Bronchial epithelial cell (primary cell): ENCODE results near the gene KIAA1549. TPM values are rescaled to one million over a fixed set of nuclear protein-coding genes. Genes with fewer than 3 reads are reported as not detected.

Experiments used
- DNase-seq: peaks from one replicate; pipeline ENCODE4 v3.0.0-alpha.2; 2010; ENCODE audit warnings: low read depth
- FAIRE-seq: peaks from 2 replicates; lab custom pipeline; 2011; peaks lifted over from hg19 to GRCh38; lab: Jason Lieb, UNC
- H3K27me3 ChIP-seq: 2 replicates; pipeline ENCODE4 v1.5.1; 2011; ENCODE audit warnings: low read length; ENCODE audit not compliant: control insufficient read depth, insufficient read depth
- H3K36me3 ChIP-seq: 2 replicates; pipeline ENCODE4 v1.5.1; 2011; ENCODE audit warnings: low read length; ENCODE audit not compliant: control insufficient read depth, insufficient read depth
- H3K4me3 ChIP-seq: 2 replicates; pipeline ENCODE4 v1.5.1; 2011; ENCODE audit warnings: mild to moderate bottlenecking, low read depth, low read length, control low read depth
- total RNA-seq: library from RNA; depleted of rRNA; stranded (reverse); fragments of >200 nt; gene quantifications from 2 replicates; pipeline ENCODE4 v1.2.1, GENCODE V29; 2014
- TF ChIP-seq, protein P1 (sequence below): IDR thresholded peaks from 2 replicates; pipeline ENCODE4 v1.5.1; 2011; ENCODE audit warnings: mild to moderate bottlenecking, moderate library complexity, low read length, control low read depth, inconsistent platforms; ENCODE audit not compliant: insufficient read depth, severe bottlenecking

The KIAA1549 gene
- total RNA-seq, 1 donor from 2014 or later = 0.26 TPM

DNA sequence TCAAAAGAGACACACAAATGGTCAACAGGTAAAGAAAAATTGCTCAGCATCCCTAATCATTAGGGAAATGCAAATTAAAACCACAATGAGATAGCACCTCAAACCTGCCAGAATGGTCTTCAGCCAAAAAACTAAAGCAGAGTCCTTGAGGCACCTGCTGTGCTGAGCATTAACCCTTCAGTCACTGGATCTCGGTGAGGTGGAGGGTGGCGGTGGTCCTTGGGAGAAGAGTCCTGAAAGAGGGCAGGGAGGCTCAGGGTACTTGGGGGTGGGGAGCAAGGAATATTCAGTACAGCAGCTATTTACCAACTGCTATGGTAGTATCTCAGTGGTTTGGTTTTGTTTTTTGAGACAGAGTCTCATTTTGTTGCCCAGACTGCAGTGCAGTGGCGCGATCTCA is 7.1 kb downstream of the KIAA1549 start:
- Histone ChIP-seq H3K27me3 (peaks cover 2% of the 10 kb centered on the region), H3K36me3 (no peaks in the 10 kb centered on the region), H3K4me3 (no peak overlapping the region)
- TF ChIP-seq, protein P1, sequence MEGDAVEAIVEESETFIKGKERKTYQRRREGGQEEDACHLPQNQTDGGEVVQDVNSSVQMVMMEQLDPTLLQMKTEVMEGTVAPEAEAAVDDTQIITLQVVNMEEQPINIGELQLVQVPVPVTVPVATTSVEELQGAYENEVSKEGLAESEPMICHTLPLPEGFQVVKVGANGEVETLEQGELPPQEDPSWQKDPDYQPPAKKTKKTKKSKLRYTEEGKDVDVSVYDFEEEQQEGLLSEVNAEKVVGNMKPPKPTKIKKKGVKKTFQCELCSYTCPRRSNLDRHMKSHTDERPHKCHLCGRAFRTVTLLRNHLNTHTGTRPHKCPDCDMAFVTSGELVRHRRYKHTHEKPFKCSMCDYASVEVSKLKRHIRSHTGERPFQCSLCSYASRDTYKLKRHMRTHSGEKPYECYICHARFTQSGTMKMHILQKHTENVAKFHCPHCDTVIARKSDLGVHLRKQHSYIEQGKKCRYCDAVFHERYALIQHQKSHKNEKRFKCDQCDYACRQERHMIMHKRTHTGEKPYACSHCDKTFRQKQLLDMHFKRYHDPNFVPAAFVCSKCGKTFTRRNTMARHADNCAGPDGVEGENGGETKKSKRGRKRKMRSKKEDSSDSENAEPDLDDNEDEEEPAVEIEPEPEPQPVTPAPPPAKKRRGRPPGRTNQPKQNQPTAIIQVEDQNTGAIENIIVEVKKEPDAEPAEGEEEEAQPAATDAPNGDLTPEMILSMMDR = no peak
- DNase-seq = no peak
- FAIRE-seq = no peak

DNA sequence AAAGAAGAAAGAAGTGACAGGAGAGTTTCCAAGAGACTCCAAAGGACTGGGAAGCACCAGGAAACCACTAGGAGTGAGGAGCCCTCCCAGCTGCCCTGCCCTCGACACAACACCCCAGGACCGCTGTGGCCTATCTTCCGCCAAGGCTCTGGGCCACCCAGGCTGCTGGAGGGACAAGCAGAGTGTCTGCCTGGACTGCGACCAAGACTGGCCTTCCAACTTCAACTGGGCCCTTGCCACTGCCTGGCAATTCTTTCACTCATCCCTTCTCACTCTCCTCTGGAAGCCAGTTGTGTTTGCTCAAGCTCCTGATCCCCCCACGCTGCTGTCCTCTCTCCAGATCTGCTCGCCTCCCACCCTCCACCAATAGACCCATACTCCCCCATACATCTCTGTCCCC is 10.2 kb downstream of the KIAA1549 start:
- H3K4me3 ChIP-seq = no peak overlapping the region
- TF ChIP-seq, protein P1 = no peak
- H3K36me3 ChIP-seq = no peaks in the 10 kb centered on the region
- FAIRE-seq (no peak), DNase-seq (no peak)
- H3K27me3 ChIP-seq = no peaks in the 10 kb centered on the region

DNA sequence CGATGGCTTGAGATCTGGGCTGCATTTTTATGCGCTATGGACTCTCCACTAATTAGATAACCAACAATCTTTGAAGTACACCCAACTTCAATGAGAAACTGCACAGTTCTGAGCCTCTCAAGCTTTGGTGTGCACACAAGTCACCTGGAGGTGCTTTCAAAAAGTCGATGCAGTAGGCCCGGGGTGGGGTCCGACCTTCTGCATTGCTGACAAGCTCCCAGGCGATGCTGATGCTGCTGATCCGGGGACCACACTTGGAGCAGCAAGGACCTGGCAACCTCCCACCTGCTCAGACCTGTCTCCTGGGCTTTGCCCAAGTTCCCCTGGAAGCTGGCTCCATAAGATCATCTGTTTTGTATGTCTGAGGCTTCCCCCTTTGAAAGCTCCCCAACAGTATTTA is 10.7 kb downstream of the KIAA1549 start:
- H3K36me3 ChIP-seq = no peaks in the 10 kb centered on the region
- H3K27me3 ChIP-seq = no peaks in the 10 kb centered on the region
- H3K4me3 ChIP-seq = no peak overlapping the region
- no peak for DNase-seq
- FAIRE-seq = no peak
- TF ChIP-seq, protein P1 = no peak

DNA sequence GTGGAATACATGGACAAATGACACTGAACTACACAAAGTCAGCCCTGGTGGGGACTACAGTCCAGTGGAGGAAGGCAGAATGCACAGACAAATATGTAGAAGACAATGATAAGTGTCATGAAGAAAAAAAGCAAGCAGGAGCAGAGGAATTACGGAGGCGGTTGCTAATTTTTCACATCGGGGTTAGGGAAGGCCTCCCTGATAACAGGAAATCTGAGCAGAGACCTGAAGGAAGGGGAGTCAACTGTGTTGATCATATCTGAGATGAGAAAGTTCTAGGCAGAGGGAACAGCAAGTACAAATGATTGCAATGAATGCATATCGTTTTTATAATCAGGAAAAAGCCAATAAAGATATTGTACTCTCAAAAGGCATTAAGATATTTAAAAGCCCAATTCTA is 14.0 kb downstream of the KIAA1549 start:
- Histone ChIP-seq H3K4me3 (no peak overlapping the region), H3K36me3 (no peaks in the 10 kb centered on the region), H3K27me3 (no peaks in the 10 kb centered on the region)
- no peak for FAIRE-seq
- DNase-seq = no peak
- TF ChIP-seq, protein P1 = no peak

DNA sequence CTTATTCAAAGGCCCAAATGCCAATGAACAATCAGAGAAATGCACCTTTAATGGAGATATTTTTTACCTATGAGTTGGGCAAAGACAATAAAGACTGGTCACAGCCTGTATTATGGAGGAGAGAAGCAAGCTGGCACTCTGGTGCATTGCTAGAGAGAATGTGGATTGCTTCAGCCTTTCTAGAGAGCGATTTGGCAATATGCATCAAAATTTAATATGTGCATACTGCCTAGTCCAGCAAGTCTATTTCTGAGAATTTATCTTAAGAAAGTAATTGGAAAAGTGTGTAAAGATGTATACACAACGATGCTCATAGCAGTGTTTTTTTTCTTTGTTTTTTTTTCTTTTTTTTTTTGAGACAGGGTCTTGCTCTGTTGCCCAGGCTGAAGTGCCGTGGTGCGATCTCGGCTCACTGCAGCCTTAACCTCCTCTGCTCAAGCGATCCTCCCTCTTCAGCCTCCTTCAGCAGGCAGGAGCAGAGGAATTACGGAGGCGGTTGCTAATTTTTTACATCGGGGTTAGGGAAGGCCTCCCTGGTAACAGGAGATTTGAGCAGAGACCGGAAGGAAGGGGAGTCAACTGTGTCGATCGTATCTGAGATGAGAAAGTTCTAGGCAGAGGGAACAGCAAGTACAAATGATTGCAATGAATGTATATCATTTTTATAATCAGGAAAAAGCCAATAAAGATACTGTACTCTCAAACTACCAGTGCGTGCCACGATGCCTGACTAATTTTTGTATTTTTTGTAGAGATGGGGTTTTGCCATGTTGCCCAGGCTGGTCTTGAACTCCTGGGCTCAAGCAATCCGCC is 16.4 kb downstream of the KIAA1549 start:
- Histone ChIP-seq H3K4me3 (no peak overlapping the region), H3K27me3 (no peaks in the 10 kb centered on the region), H3K36me3 (no peaks in the 10 kb centered on the region)
- DNase-seq (no peak), FAIRE-seq (no peak)
- TF ChIP-seq, protein P1 = no peak

DNA sequence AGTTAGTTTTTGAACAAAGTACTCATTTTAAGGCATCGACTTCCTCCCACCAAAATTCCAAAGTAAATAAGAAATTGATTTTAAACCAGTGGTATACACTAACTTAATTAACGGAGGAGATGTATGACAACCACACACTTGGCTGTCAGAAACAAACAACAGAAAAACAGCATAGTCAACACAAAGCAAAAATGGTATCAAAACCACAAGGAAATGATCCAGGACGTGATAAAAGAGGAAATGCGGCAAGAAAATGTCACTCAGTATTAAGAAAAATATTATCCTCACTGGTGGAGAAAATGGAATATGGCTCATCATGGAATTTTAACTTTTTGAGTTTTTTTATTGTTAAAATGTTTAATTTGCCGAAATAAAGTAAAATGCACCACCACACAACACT is 17.5 kb downstream of the KIAA1549 start:
- TF ChIP-seq, protein P1 = no peak
- DNase-seq (no peak), FAIRE-seq (no peak)
- Histone ChIP-seq H3K36me3 (no peaks in the 10 kb centered on the region), H3K4me3 (no peak overlapping the region), H3K27me3 (no peaks in the 10 kb centered on the region)
